Mesenchymal stem cell (in vitro differentiated cells and primary cell): Measurements from ENCODE around the gene IGF2BP2.
A peak's percentile ranks its signal among the peaks of the same experiment; 100 is the strongest.

Experiments
- DNase-seq: peaks from one replicate; pipeline ENCODE4 v3.0.0-alpha.2; 2013
- H2AFZ ChIP-seq: one replicate; pipeline ENCODE4 v1.6.1; 2013; ENCODE audit warnings: low read depth, mild to moderate bottlenecking, control low read depth, inconsistent platforms, low read length, moderate library complexity
- H2AK5ac ChIP-seq: 2 replicates; pipeline ENCODE4 v1.6.1; 2013; ENCODE audit warnings: low read length, moderate library complexity, mild to moderate bottlenecking, inconsistent platforms; ENCODE audit not compliant: severe bottlenecking
- H2BK120ac ChIP-seq: one replicate; pipeline ENCODE4 v1.6.1; 2013; ENCODE audit warnings: low read depth, mild to moderate bottlenecking, inconsistent platforms, low read length, moderate library complexity
- H2BK12ac ChIP-seq, 2 experiments: one replicate each; pipeline ENCODE4 v1.6.1; 2013; ENCODE audit warnings: inconsistent platforms in 2 of 2, low read length in 2 of 2, mild to moderate bottlenecking in 2 of 2, moderate library complexity in 2 of 2, control low read depth in 1 of 2
- H2BK15ac ChIP-seq: one replicate; pipeline ENCODE4 v1.6.1; 2013; ENCODE audit warnings: mild to moderate bottlenecking, low read depth, inconsistent platforms; ENCODE audit not compliant: poor library complexity, severe bottlenecking
- H2BK5ac ChIP-seq: 2 replicates; pipeline ENCODE4 v1.6.1; 2013; ENCODE audit warnings: low read depth, mild to moderate bottlenecking, low read length, control low read depth, inconsistent platforms; ENCODE audit not compliant: poor library complexity, severe bottlenecking
- H3K14ac ChIP-seq, 2 experiments: one replicate each; pipeline ENCODE4 v1.6.1; 2013; ENCODE audit warnings: inconsistent platforms in 2 of 2, low read length in 2 of 2, control low read depth in 1 of 2, mild to moderate bottlenecking in 1 of 2, moderate library complexity in 1 of 2
- H3K18ac ChIP-seq, 2 experiments: one replicate each; pipeline ENCODE4 v1.6.1; 2013; ENCODE audit warnings: inconsistent platforms in 2 of 2, low read length in 2 of 2, control low read depth in 1 of 2, low read depth in 1 of 2, mild to moderate bottlenecking in 1 of 2
- H3K23ac ChIP-seq, 2 experiments: one replicate each; pipeline ENCODE4 v1.6.1; 2013; ENCODE audit warnings: inconsistent platforms in 2 of 2, low read length in 2 of 2, mild to moderate bottlenecking in 2 of 2, moderate library complexity in 2 of 2, control low read depth in 1 of 2
- H3K27ac ChIP-seq: 2 replicates; pipeline ENCODE4 v1.5.1; 2013; ENCODE audit warnings: mild to moderate bottlenecking, moderate library complexity, low read length, control low read depth, inconsistent platforms; ENCODE audit not compliant: poor library complexity, severe bottlenecking
- H3K27me3 ChIP-seq, 2 experiments: 2 replicates each; pipeline versions ENCODE4 v1.6.1 to v1.7.0; 2013; ENCODE audit warnings: low read length in 2 of 2, mild to moderate bottlenecking in 2 of 2, moderate library complexity in 2 of 2, control low read depth in 1 of 2, inconsistent platforms in 1 of 2; ENCODE audit not compliant: control insufficient read depth in 1 of 2, insufficient read depth in 1 of 2
- H3K36me3 ChIP-seq, 2 experiments: 2 replicates each; pipeline versions ENCODE4 v1.6.1 to v1.7.0; 2013; ENCODE audit warnings: low read length in 2 of 2, control low read depth in 1 of 2, inconsistent platforms in 1 of 2, low read depth in 1 of 2, mild to moderate bottlenecking in 1 of 2; ENCODE audit not compliant: insufficient read depth in 2 of 2, control insufficient read depth in 1 of 2
- H3K4ac ChIP-seq, 2 experiments: one replicate each; pipeline ENCODE4 v1.6.1; 2013; ENCODE audit warnings: inconsistent platforms in 2 of 2, low read length in 2 of 2, mild to moderate bottlenecking in 2 of 2, moderate library complexity in 2 of 2, control low read depth in 1 of 2, low read depth in 1 of 2
- H3K4me1 ChIP-seq: 2 replicates; pipeline ENCODE4 v1.6.1; 2013; ENCODE audit warnings: low read depth, low read length, control low read depth; ENCODE audit not compliant: control insufficient read depth, insufficient read depth
- H3K4me2 ChIP-seq: 2 replicates; pipeline ENCODE4 v1.6.1; 2013; ENCODE audit warnings: low read length, mild to moderate bottlenecking, inconsistent platforms; ENCODE audit not compliant: poor library complexity, severe bottlenecking
- H3K4me3 ChIP-seq, 2 experiments: 2 replicates each; pipeline versions ENCODE4 v1.5.1 to v1.7.0; 2013; ENCODE audit warnings: low read length in 2 of 2, mild to moderate bottlenecking in 2 of 2, control low read depth in 1 of 2, low read depth in 1 of 2; ENCODE audit not compliant: insufficient read depth in 1 of 2
- H3K79me1 ChIP-seq: replicated peaks from 2 replicates; pipeline ENCODE4 v1.6.1; 2013; ENCODE audit warnings: mild to moderate bottlenecking, control low read depth, low read length, inconsistent platforms; ENCODE audit not compliant: poor library complexity, severe bottlenecking
- H3K9ac ChIP-seq: 2 replicates; pipeline ENCODE4 v1.7.0; 2013; ENCODE audit warnings: mild to moderate bottlenecking, low read length, moderate library complexity
- H3K9me3 ChIP-seq: 2 replicates; pipeline ENCODE4 v1.7.0; 2013; ENCODE audit warnings: mild to moderate bottlenecking, low read length; ENCODE audit not compliant: control insufficient read depth
- H4K8ac ChIP-seq: one replicate; pipeline ENCODE4 v1.6.1; 2013; ENCODE audit warnings: inconsistent platforms, mild to moderate bottlenecking, low read length, moderate library complexity
- H4K91ac ChIP-seq: one replicate; pipeline ENCODE4 v1.6.1; 2013; ENCODE audit warnings: mild to moderate bottlenecking, low read length, inconsistent platforms
- WGBS: methylation state at CpG from one replicate; pipeline ENCODE4 v1.1.7; 2013; ENCODE audit warnings: mixed read lengths; 5-methylcytosine and 5-hydroxymethylcytosine counted together

The IGF2BP2 gene

DNA sequence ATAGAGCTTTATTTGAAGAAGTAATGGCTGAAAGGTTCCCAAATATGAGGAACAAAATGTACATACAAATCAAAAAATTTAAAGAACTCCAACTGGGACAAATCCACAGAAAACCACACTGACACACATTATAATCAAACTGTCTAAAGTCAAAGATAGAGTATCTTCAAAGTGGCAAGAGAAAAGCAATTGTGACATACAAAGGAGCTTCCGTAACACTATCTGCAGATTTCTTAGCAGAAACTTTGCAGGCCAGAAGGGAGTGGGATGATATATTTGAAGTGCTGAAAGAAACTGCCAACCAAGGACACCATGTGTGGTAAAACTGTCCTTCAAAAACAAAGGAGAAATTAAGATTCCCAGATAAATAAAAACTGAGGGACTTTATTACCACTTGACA lies 146.8 kb downstream of the IGF2BP2 start:
- Histone ChIP-seq H2BK15ac (no peak overlapping the region), H3K9me3 (no peaks in the 10 kb centered on the region), H2BK5ac (no peak overlapping the region), H3K4me1 (no peaks in the 10 kb centered on the region), H2BK12ac (no peak overlapping the region), H2AFZ (no peak overlapping the region), H2AK5ac (no peak overlapping the region), H3K9ac (peak overlapping the region; percentile 20), H2BK120ac (no peak overlapping the region), H4K8ac (no peak overlapping the region), H3K4me2 (no peak overlapping the region), H3K27me3 (no peaks in the 10 kb centered on the region), H3K4me3 (no peak overlapping the region), H3K18ac (no peak overlapping the region), H3K14ac (no peak overlapping the region), H3K27ac (no peak overlapping the region), H3K4ac (no peak overlapping the region), H4K91ac (no peak overlapping the region), H3K79me1 (peaks cover 13% of the 10 kb centered on the region), H3K23ac (no peak overlapping the region), H3K36me3 (peaks cover 7 to 54% of the 10 kb centered on the region in 2 experiments)
- 100% methylated on average over 1 of the region's 1 CpG for WGBS
- no peak for DNase-seq

DNA sequence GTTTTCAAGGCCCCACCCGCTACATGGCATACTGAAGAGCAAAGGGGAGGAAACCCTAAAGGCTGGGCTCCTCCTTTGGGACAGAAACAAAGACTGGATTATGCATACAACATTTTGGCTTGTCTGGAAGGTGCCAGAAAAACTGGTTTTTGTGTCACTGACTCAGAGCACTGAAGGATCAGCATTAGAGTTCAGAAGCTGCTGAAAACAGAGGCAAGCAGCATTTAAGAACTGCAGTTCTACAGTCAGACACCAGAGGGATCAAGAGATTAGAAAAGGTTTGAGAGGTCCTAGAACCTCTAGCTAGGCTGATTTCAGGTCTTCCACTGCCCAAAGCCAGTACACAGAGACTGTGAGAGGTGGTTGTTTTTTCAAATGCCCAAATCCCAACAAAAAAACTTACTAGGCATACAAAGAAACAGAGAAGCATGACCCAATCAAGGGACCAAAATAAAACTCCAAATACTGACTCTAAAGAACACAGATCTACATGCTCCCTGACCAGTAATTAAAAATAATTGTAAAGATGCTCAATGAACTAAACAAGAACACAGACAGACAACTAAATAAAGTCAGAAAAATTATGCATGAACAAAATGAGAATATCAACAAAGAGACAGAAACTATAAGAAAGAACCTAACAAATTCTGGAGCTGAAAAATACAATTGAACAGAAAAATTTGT lies 147.6 kb downstream of the IGF2BP2 start:
- no peaks in the 10 kb centered on the region for H3K9me3 ChIP-seq
- H3K23ac ChIP-seq: no peak overlapping the region
- no peak overlapping the region for H3K4me2 ChIP-seq
- H3K14ac ChIP-seq: no peak overlapping the region
- 98% methylated on average over 1 of the region's 1 CpG for WGBS
- H3K4ac ChIP-seq: no peak overlapping the region
- peaks cover 14 to 54% of the 10 kb centered on the region in 2 experiments for H3K36me3 ChIP-seq
- H2AFZ ChIP-seq: no peak overlapping the region
- H3K27ac ChIP-seq: no peak overlapping the region
- no peak overlapping the region for H2BK12ac ChIP-seq
- no peak overlapping the region for H3K18ac ChIP-seq
- H4K91ac ChIP-seq: no peak overlapping the region
- no peak overlapping the region for H2BK5ac ChIP-seq
- H3K9ac ChIP-seq: peak overlapping the region; percentile 20
- H3K4me1 ChIP-seq: no peaks in the 10 kb centered on the region
- peak; percentile 82 for DNase-seq
- H3K27me3 ChIP-seq: no peaks in the 10 kb centered on the region
- no peak overlapping the region for H3K4me3 ChIP-seq
- H3K79me1 ChIP-seq: peaks cover 19% of the 10 kb centered on the region
- H4K8ac ChIP-seq: no peak overlapping the region
- no peak overlapping the region for H2AK5ac ChIP-seq
- H2BK15ac ChIP-seq: no peak overlapping the region
- no peak overlapping the region for H2BK120ac ChIP-seq

- H3K4ac ChIP-seq: no peak overlapping the region
- H3K23ac ChIP-seq: no peak overlapping the region
- 95% methylated on average over 2 of the region's 4 CpGs for WGBS
- no peak overlapping the region for H3K27ac ChIP-seq
- no peak overlapping the region for H2BK5ac ChIP-seq
- H2BK12ac ChIP-seq: no peak overlapping the region
- no peak overlapping the region for H4K8ac ChIP-seq
- no peak overlapping the region for H3K9ac ChIP-seq
- H2AFZ ChIP-seq: no peak overlapping the region
- no peaks in the 10 kb centered on the region for H3K4me1 ChIP-seq
- peaks cover 27% of the 10 kb centered on the region for H3K79me1 ChIP-seq
- H3K36me3 ChIP-seq: peaks cover 32 to 71% of the 10 kb centered on the region in 2 experiments
- no peak overlapping the region for H3K18ac ChIP-seq
- no peaks in the 10 kb centered on the region for H3K27me3 ChIP-seq
- H3K4me2 ChIP-seq: no peak overlapping the region
- H3K4me3 ChIP-seq: no peak overlapping the region
- H3K9me3 ChIP-seq: no peaks in the 10 kb centered on the region
- H2BK120ac ChIP-seq: no peak overlapping the region
- DNase-seq: no peak
- H2AK5ac ChIP-seq: no peak overlapping the region
- no peak overlapping the region for H3K14ac ChIP-seq
- no peak overlapping the region for H4K91ac ChIP-seq
- no peak overlapping the region for H2BK15ac ChIP-seq
These were observed 157.3 kb downstream of the IGF2BP2 start for GRCh38 chr3:185667574-185667973.

DNA sequence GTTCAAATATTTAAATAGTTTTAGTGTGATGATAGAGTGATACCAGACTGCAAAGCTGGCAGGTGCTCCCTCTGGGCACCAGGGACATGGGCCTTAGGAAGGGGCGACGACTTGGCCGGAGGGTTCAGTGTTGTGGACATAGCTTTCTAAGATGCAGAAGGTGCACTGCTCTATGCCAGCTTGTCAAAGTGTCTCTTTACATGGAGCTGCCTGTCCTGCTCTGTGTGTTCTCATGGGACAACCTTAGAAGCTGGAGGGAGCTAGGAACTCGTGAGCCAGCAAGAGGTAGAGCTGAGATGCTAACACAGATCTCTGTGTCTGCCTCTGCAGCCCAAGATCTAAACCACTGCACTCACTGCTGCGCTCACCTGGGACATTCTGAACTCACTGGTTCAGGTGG lies 160.9 kb downstream of the IGF2BP2 start:
- H2BK120ac ChIP-seq: no peak overlapping the region
- DNase-seq: no peak
- H3K4me2 ChIP-seq: no peak overlapping the region
- no peak overlapping the region for H3K4ac ChIP-seq
- no peak overlapping the region for H2BK15ac ChIP-seq
- H3K27ac ChIP-seq: no peak overlapping the region
- no peak overlapping the region for H4K8ac ChIP-seq
- H2BK5ac ChIP-seq: no peak overlapping the region
- H3K23ac ChIP-seq: no peak overlapping the region
- 93% methylated on average over 4 of the region's 5 CpGs for WGBS
- no peak overlapping the region for H2AK5ac ChIP-seq
- peaks cover 25 to 39% of the 10 kb centered on the region in 2 experiments for H3K36me3 ChIP-seq
- no peak overlapping the region for H3K9ac ChIP-seq
- H3K18ac ChIP-seq: no peak overlapping the region
- H3K27me3 ChIP-seq: no peaks in the 10 kb centered on the region
- H3K14ac ChIP-seq: no peak overlapping the region
- H3K79me1 ChIP-seq: peaks cover 17% of the 10 kb centered on the region
- H2BK12ac ChIP-seq: no peak overlapping the region
- H4K91ac ChIP-seq: no peak overlapping the region
- peaks cover 7% of the 10 kb centered on the region for H3K4me1 ChIP-seq
- H3K9me3 ChIP-seq: no peaks in the 10 kb centered on the region
- no peak overlapping the region for H3K4me3 ChIP-seq
- H2AFZ ChIP-seq: no peak overlapping the region
